IPS DF 19.7 (cell line): Measurements from ENCODE around the gene CAMK2N1.

Experiments used
- DNase-seq: peaks from one replicate; pipeline ENCODE4 v3.0.0-alpha.2; 2013; ENCODE audit warnings: low read depth, low spot score

Gene CAMK2N1

DNA sequence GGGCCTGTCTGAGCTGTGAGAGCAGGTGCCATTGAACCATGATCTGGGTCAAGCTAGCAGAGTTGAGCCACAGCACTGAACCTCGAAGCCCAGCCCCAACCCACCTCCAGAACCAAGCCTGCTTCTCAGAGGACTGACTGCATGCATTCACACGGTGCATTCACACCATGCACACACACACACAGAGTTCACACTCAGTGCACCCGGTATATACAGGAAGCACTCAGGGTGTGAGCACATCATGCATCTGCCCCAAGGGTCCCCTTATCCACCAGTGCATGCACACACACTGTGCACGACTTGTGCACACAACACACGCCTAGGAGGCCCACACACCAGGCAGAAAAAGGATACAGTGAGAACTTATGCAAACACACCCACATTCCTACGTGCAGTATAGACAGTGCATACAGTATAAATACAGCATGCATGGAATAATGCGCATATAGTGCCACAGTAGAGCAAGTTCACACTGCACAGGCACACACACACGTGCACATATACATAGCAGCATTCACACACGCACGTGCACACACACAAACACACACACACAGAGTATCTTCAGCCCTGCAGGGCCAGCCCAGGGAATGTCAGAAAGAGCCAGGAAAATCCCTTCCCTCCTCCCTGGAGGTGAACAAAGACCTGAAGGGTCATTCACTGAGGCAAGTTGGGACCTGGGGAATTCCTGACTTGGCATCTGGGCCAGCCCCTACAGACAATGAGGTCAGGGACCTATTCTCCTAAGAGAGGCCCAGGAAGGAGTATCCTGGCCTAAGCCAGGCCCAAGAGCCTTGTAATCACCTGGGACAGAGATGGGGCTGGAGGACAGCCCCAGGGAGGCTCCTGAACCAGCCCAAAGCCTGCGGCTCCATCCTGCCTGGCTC is 42.1 kb downstream of the CAMK2N1 start:
- DNase-seq = no peak

DNA sequence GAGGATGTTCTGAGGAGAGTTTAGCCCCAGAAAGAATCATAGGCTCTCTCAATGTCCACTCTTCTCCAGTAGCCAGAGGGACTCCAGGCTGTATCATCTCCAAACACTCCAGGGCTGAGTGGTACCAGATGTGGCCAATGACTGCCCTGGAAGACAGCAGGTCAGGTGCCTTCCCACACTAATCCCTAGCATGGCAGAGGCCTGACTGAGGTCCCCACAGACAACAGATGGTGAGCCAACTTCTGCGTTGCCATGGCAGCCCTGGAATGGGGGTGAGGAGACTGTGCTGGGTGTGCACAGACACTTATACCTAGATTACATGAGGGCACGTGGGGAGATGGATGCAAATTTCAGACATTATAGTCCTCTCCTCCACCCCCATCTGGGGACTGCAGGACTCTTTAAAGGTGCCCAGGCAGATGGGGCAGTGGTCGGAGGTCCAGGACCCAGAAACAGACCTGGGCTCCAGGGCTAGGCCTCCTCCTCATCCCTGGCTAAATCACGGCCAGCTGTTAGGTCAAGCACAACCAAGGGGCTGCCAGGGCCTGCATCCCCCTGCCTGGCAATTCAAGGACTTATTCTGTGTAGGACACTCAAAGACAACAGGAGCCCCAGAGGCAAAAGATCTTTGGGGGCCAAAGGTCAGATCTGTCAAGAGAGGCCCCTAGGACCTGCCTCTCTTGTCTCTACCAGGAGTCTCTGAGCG is 42.9 kb downstream of the CAMK2N1 start:
- no peak for DNase-seq

DNA sequence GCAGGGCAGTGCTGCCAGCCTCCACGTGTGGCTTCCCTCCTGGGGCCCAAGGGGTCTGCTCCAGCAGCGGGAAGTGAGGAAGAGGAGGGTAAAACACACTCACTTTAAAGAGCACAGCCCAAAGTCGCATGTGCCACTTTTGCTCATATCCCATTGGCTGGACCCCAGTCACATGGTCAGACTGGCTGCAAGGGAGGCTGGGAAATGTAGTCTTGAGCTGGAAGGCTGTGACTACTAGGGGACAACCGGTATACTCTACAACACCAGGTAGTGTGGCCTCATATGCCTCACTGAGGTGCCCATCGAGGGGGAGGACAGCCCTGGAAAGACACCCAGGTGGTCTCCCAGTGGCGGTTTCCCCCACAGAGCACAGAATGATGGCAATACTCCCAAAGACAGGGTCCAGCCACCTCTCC is 45.2 kb downstream of the CAMK2N1 start:
- DNase-seq = peak; percentile 75

DNA sequence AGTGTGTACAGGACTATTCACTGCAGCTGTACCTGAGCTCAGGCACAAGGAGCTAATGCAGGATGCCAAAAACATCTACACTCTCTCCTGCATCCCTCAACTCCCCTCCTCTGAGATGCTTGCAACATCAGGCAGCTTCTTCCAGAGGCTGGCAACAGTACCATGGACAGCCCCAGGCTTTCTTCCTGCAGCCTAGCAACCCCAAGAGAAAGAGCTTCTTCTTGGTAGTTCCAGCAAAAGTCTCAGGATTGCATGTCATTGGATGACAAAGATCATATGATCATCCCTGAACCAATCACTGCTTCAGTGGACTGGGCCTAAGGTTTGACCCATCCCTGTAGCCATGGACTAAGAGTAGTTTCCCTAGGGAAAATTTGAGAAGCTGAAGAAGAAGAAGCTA is 46.7 kb downstream of the CAMK2N1 start:
- DNase-seq = no peak

DNA sequence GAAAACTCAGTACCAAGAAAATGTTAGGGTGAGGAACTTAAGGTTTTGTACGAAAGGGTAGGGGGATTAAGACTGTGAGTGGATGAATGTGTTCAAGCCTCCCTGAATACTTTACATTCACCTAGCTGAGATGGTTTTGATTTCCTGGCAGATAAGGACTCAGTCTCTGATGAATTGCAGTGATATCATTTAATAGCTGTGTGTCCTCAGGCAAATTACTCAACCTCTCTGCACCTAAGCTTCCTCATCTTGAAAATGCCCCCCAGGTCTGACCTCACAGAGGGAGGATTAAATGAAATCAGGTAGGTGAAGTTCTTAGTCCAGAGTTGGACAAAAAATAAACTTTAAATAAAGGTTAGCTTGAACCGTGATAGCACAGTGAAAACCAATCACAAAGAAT is 48.4 kb downstream of the CAMK2N1 start:
- no peak for DNase-seq

DNA sequence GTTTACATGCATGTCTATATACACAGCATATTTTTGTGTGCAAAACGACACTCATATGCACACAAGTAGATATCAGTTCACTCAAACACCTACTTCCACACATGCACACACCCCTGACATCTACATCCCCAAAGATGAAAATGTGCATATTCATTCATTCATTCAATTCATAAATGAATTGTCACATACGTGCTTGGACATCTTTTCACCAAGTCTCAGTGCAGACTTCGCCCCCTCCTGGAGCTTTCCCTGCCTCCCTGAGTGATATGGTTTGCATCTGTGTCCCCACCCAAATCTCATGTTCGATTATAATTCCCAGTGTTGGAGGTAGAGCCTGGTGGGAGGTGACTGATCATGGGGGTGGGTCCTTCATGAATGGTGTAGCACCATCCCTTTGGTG is 53.1 kb downstream of the CAMK2N1 start:
- no peak for DNase-seq
